LoVo (cell line): ENCODE results near the gene CSTF1.
"Not testable (repeated sequence)": the region's sequence is repeated elsewhere in the genome, so short reads cannot be mapped to it uniquely, and the experiment has no call there.

Experiments
- DNase-seq: peaks from one replicate; pipeline ENCODE4 v3.0.0-alpha.2; 2016; ENCODE audit warnings: low spot score

Gene CSTF1

DNA sequence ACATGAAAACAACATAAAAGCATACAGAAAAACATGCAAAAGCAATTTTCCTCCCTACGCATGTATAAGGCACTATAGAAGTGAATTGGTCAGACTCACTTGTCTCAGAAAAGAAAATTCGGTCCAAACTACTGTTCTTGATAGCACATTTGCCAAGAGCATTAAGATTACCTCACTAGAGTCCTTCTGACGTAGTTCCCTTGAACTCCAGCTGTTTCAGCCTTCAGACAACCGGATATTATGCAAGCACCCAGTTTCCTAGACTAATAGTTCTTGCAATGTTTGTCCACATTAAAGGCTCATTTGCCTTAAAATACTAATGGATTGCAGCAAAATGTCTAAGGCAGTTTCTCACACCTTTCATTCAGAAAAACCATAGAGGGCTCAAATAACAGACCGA, 17.1 kb downstream of the CSTF1 start:
- DNase-seq: no peak

DNA sequence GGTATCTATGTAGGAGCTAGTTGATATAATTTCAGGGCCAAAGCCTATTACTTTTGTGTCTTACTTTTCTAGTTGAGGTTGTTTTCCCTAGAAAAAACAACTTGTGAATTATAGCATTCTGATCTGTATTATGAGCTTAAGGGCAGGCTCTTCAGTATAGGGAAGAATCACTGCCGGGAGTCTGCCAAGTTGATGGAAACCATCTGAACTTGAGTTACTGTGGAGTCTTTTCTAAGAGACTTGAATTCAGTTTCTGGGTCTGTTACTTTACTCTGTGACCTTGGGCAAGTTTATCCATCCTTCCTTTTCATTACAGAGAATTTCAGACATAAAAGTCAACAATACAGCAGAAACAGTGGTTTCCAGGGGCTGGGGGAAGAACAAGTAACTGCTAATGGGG, 17.5 kb downstream of the CSTF1 start:
- no peak for DNase-seq

DNA sequence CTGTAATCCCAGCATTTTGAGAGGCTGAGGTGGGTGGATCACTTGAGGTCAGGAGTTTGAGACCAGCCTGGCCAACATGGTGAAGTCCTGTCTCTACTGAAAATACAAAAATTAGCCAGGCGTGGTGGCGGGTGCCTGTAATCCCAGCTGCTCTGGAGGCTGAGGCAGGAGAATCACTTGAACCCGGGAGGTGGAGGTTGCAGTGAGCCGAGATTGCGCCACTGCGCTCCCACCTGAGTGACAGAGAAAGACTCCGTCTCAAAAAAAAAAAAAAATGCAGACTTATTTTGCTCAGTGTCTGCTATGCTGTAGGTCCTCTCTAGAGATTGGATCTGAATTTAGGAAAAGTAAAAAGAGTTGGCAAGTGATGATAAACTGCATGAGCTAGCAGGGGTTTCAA, 18.8 kb downstream of the CSTF1 start:
- not testable (repeated sequence) for DNase-seq

DNA sequence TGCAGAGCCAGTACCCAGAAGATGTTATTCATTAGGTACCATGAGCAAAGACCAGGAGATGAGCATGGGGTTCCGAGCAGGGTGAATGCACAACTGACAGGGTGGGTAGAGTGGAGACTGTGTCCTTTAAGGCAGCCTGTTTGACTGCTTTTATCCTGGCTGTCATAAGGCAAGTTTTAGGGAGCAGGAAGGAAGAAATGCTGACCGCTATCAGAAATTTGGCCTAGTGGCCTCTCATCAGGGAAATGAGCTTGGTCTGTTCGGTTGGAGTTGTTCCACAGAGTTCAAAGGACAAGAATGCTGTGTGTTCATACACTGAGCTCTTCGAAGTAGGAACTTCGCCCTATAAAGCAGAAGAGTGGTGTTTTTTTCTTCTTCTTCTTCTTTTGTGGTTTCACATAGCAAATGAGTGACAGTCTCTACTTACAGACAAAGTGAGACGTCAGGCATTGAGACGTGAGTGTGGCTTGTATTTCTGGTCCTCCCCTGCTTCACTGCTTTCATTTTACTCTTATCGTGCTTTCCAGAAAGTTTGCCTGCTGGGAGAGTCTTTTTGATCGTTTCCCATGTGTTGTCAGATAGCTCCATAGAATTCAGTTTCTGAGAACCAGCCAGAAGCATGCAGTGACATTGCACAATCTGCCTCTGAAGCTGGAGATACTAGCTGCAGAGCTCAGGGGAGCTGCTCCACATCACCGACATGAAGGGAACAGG, 19.5 kb downstream of the CSTF1 start, which contains the start of gene CASS4:
CASS4 (plus strand) TSS at position 502 of the 714 bp plus-strand sequence; CDS start at position 701, 199 bp downstream.
- no peak for DNase-seq

DNA sequence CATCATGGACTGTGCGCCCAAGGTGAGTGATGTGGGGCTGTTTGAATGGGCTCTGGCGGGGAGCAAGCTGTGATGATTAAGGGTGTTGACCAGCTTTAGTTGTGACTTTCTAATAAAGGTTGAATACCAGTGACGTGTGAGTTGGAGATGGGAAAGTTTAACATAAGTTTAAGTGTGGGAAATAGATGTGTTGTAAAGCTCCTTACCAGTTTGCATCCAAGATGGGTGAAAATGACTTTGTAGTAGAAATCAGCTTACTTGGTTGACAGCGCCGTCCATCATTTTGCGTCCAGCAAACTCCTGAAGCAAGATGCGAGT, 20.0 kb downstream of the CSTF1 start:
- no peak for DNase-seq

DNA sequence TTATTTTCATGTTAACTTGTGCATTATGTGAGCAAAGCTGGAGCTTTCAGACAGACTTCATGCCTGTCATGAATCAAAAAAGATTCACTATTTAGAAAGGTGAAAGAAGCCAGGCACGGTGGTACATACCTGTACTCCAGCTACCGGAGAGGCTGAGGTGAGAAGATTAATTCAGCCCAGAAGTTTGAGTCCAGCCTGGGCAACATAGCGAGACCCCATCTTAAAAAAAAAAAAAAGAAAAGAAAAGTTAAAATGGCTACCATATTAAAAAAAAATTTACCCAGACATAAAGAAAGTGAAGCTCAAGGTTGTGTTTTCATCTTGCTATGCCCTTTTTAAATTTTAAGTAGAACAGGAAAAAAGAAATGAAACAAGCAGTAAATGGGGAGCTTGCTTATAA, 20.5 kb downstream of the CSTF1 start:
- no peak for DNase-seq

DNA sequence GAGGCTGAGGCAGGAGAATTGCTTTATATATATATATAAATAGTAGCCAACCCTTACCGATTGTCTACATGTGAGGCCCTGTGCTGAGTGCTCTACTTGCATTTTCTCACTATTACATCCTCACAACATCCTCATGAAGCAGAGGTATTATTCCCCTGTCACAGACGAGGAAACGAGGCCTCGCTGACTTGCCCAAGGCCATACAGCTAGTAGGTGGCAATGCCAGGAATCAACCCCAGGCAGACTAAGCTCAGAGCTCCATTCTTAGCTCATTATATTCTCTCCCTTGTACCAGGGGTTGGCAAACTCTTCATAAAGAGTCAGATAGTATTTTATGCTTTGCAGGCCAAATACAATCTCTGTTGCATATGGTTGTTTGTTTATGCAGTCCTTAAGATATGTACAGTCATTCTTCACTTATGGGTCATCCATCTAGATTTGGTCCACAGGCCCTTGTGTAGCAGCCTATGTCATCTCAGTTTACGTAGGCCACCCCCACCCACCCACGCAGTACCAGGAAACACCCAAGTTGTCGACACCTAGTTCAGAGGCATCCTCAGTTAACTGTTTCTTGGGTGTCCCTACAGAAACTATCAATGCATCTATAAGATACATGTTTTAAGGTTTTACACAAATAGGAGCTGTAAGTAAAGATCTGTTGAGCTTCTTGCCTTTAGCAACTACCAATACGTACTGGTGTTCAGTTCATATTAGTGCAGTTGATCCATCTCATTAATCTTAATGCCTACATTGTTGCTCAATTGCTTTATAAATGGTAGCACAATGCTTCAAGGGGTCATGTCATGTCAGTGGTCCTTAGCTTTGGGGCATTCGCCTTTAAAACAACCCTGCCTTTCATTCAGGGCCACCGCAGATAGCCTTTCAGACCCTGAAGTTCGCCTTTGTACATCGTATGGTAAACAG, 22.7 kb downstream of the CSTF1 start:
- no peak for DNase-seq

DNA sequence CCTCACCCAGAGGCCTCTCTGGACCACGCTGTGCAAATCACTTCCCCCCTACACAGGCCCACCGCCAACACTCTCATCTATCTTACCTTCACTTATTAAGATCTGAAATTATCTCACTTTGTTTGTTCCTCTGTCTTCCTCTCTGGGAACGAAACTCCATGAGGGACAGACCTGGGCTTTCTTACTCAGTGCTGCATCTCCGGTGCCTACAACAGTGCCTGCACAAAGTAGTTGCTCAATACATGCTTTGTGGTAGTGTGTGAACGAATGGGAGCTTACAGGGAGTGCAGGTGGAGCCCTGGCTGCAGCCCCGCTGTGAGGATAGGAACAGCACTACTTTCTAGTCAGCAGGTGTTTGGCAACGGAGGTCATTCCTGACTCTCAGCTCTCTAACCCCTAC, 25.0 kb downstream of the CSTF1 start:
- no peak for DNase-seq

DNA sequence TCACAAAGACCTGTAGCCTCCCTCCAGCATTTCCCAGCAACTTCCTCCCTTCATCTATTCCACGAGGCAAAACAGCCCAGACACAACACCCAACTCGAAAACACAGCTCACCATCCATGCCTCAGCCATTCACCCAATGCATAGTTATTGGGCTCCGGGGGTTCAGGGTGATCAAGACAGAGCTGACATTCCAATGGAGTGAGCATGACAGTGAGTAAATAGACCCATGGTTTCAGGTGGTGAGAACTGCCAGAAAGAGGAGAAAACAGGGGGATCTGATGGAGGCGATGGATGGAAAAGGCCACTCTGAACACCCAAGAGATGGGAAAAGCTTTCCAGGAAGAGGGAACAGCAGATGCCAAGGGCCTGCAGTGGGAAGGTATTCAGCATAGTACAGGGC, 25.5 kb downstream of the CSTF1 start:
- no peak for DNase-seq

DNA sequence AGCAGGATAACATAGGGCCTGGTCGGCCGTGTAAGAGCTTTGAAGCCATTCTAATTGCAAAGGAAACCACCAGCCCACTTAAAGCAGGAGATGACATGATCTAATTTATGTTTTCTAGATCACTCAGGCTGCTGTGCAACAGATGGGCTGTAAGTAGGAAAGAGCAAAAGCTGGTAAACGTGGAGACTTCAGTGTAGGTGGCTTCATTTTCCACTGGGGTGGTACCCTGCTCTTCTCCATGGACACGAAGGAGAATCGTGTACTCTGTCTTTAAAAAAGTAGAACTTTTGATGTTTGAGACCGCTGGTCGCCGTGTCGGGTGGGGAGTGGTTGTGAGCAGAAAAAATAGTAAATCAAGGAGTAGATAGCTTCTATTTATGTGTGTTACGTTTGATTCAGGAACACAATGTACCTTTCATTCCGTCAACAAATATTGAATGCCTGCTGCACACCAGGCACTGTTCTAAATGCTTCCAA, 26.0 kb downstream of the CSTF1 start:
- no peak for DNase-seq

DNA sequence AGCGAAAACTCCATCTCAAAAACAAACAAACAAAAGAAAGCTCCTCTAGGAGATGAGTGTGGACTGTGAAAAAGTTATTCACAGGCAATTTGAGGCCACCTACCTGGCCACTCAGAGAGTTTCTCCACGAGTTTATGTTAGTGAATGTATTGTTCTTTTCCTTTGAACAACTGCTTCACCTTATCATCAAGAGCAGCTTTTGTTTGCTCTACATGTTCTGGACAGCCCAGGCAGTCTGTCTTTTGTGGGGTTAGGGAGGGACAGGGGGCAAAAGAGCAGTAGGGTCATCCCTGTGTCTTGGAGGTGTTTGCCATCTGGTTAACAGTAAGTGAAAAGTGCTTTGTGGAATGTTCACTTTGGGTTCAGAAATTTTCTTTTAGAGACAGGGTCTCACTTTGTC, 27.6 kb downstream of the CSTF1 start:
- no peak for DNase-seq

DNA sequence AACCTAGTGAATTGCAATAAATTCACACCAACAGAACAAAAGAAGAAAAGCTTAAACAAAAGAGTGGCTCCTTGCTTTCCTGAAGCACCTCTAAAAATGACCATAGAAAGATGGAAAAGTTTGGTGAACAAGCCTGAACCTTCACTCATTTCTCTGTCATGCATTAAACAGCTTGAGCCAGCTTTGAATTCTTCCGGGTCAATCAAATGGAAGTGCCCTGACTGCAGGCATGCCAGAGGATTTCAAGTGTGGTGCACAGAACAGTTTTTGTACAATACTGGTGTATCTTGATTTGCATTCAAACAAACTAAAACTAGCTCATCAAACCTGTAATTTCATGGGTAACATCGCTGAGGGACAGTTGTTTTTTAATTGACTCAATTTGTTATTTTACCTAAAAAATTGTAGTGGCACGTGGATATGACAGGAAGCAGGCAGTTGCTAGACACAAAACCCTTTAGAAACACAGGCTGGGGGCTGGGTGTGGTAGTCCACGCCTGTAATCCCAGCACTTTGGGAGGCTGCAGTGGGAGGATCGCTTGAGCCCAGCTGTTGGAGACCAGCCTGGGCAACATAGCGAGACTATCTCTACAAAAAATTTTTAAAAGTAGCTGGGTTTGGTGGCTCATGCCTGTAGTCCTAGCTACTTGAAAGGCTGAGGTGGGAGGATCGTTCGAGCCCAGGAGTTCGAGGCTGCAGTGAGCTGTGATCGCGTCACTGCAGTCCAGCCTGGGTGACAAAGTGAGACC, 28.7 kb downstream of the CSTF1 start:
- no peak for DNase-seq

DNA sequence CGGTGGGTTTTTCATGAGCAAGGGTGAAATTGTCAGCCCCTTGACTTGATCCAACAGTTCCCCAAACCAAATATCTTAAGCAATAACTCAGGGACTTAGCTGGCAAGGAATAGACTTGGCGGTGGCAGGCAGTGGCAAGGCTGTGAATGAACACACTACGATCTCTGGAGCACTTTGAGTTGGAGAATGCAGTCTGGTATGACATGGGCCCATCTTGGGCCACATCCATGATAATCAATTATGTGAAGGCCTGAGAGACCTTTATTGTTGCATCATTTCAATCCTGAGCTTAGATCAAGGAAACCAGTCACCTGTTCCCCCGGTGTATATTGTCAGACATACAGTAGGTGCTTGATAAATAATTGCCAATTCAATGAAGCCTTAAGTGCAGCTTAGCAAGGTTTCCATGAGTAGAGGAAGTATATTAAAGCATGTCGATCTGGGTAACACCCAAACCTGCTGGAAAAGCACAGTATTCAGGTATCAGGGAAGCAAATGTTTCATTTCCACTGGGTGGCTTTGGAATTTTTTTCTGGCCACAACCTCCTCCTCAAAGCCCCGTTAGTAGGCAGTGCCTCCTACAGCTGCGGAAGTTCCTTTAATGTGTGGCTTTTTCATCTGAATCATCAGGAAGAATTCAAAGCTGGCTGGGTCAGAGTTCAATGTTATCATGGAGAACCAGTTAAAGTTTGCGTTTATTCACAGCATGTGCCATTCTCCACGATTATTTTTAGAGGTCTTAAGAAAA, 29.8 kb downstream of the CSTF1 start:
- peak; percentile 69 for DNase-seq

DNA sequence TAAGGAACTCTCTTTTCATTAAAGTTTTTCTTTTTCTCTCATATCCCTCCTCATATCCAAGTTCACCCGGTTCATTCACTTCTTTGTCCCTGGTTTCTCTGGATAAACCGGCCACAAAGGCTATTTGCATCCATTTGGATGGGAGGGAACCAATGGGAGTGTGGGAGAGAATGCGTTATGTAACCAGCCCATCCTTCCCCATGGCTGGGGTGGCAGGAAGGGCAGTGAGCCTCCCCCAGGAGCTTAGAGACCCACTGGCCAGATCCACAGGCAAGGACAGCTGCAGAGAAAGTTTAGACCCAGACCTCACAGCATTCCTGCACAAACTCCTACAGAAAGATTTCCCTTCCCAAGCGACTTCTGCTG, 30.4 kb downstream of the CSTF1 start:
- no peak for DNase-seq

DNA sequence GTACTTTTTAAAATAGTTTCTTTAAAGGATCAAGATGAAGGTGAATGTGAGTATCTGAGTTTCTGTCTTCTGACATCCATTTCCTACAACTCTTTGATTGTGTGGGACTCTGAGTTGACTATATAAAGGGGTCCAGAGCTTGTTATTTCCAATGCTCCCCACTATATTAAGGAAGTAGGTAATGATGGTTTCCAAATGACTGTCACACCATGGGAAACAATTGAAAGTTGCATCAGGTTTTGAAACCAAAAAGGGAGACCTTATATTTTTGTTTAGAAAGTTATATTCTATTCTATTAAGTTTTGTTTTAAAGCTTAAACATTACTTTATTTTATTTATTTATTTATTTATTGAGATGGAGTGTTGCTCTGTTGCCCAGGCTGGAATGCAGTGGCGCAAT, 30.8 kb downstream of the CSTF1 start:
- DNase-seq: no peak

DNA sequence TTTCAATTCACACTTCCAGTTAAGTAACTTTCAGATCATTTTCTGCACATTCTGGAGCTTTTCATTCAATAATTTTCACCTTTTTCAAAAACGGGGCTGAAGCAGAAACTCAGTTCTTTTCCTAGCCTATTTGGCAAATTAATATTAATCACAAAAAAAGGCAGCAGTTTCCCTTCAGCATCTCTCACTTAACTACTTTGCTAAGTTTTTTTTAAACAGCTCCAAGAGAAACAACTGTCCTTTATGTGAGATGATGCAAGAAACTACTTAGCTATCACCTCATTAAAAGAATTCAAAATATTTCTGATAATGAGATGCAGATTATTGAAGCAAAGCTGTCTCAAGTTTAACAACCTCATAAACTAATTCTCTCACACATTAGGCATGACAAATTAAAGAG, 31.4 kb downstream of the CSTF1 start:
- no peak for DNase-seq

DNA sequence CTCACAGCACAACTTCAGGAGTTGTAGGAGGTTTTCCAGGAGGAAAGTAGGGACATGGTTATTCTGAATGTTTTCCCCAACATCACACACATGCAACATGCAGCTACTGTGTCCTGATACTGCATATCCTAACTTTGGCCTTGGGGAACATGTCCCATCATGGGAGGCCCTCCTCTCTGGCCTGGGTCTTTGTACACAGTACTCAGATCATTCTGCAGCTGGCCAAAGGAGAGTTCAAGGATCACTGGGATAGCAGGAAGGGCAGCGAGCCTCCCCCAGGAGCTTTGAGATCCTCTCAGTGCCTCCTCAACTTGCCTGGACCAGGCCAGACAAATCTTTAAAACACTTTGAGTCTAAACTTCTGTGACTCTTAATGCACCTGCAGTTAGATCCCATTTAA, 32.5 kb downstream of the CSTF1 start:
- no peak for DNase-seq

DNA sequence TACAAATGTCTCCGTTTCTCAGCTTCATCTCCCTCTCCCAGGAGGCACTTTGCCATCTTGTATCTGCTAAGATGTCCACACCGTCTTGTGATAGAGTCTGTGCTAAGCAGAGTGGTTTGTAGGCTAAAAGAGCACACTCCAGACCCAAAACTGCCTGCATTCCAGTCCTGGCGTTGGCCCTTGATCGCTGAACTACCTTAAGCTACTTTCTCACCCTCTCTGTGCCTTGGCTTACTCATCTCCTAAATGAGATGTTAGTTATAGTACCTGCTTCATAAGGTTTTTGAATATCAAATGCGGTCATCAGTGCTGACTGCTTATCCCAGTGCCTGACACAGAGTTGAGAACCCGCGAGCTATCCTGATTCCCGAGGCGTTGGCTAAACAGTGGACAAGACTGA, 33.6 kb downstream of the CSTF1 start:
- DNase-seq: no peak

DNA sequence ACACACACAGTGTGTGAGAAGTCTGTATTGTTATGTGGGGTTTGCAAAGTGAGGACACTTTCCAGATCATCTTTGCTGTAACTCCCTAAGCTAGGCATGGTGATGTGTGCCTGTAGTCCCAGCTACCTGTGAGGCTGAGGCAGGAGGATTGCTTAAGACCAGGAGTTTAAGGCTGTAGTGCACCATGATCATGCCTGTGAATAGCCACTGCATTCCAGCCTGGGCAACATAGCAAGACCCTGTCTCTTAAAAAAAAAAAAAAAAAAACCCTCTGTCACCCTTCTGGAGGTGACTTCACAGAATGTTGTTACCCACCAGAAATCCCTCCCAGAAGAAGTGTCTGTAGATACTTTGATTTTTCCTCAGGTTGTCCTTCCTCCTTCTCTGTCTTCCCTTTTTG, 34.5 kb downstream of the CSTF1 start:
- no peak for DNase-seq

DNA sequence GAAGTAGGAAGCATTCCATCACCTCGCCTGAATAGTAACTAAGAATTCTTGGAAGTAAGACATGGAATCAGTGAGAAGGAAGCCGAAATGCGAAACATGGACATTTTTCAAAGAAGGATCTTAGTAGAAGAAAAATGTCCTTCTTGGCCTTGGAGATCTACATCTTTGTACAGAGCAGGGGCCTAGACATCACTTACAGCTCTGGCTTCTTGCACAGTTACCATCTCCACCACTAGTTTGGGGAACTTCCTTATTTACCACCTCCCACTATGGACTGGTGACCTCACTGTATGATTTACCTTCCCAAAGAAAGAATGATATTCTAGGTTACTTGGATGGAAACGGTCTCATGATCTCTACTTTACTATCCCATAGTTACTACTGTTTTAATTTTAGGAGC, 35.4 kb downstream of the CSTF1 start:
- DNase-seq: no peak

DNA sequence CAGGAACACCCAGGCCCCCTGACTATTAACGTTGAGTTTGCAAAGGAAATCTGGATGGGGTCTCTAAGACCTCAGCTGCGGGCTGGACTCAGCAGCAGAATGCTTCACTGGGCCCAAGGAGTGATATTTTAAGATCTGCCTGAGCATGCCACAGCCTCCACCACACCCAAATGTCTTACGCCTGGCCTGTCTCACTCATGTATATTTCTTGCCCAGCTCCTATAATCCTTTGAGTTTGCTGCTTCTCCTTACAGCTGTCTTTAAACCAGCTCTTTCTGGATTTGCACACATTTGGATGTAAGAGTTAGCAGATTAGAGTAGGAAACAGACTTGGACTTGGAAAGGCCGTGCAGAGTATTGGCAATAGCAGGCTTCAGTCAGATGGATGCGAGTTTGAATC, 36.0 kb downstream of the CSTF1 start:
- no peak for DNase-seq

DNA sequence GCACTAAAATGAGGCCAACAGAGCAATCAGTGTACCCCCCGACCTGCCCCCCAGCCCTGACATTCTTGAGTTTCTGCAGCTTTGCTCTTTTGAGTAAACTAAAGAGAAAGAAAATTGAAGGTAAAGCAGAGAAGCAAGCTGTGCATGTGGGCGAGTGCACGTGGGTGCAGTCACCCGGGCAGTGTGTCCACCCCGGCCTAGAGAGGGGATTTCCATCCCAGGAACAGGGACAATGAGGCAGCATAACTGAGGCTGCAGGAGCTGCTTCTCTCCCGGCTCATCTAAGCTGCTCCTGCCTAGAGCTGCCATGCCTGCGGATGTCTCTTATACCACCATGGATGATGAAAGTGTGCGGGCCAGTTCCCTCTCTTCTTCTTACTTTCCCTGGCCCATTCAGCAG, 36.4 kb downstream of the CSTF1 start:
- no peak for DNase-seq
